Caco-2 (cell line): ENCODE measurements around the gene GCH1. TPM values are rescaled to one million over a fixed set of nuclear protein-coding genes. Genes with fewer than 3 reads are reported as not detected.

Experiments used
- BruUV-seq: library from RNA; stranded (reverse); fragments of 400-500 nt; replicated peaks from 2 replicates; lab custom pipeline; 2021; lab: Mats Ljungman, UMichigan
- CTCF ChIA-PET: fragments of 300-600 bp; sonication (Branson Sonifier 250); formaldehyde crosslinking; loops from one replicate; lab custom pipeline; 2022; ENCODE audit warnings: antibody characterized with exemption; lab: Charles Lee
- POLR2A ChIA-PET: fragments of 300-600 bp; sonication (Branson Sonifier 250); formaldehyde crosslinking; loops from one replicate; lab custom pipeline; 2022; ENCODE audit warnings: antibody characterized with exemption; lab: Charles Lee
- DNase-seq, 2 experiments: peaks; one replicate each; pipeline versions ENCODE4 v3.0.0 to v3.0.0-alpha.2; 2020 to 2022
- H3K27me3 ChIP-seq: replicated peaks from 2 replicates; pipeline ENCODE4 v1.6.0; 2011; ENCODE audit warnings: low read length; ENCODE audit not compliant: control insufficient read depth, insufficient read depth
- H3K36me3 ChIP-seq: 2 replicates; pipeline ENCODE4 v1.5.1; 2011; ENCODE audit warnings: low read length; ENCODE audit not compliant: control insufficient read depth, insufficient read depth
- H3K4me1 ChIP-seq: fragments of 250-450 bp; sonication (Bioruptor Pico); 2 replicates; pipeline ENCODE4 v1.5.1; 2020; ENCODE audit warnings: mild to moderate bottlenecking
- H3K4me3 ChIP-seq: 2 replicates; pipeline ENCODE4 v1.5.1; 2011; ENCODE audit warnings: low read depth, mild to moderate bottlenecking, control low read depth, low read length
- H3K9me3 ChIP-seq: fragments of 250-450 bp; sonication (Bioruptor Pico); 2 replicates; pipeline ENCODE4 v1.5.1; 2020; ENCODE audit warnings: mild to moderate bottlenecking, moderate library complexity
- H3K27ac Mint-ChIP-seq: one replicate; pipeline ENCODE4 v1.8.0; 2022; ENCODE audit warnings: mixed read lengths; ENCODE audit not compliant: unreplicated experiment
- H3K27me3 Mint-ChIP-seq: one replicate; pipeline ENCODE4 v1.8.0; 2022; ENCODE audit warnings: mixed read lengths; ENCODE audit not compliant: insufficient read depth, unreplicated experiment
- H3K36me3 Mint-ChIP-seq: one replicate; pipeline ENCODE4 v1.8.0; 2022; ENCODE audit warnings: mild to moderate bottlenecking, mixed read lengths; ENCODE audit not compliant: insufficient read depth, unreplicated experiment
- H3K4me1 Mint-ChIP-seq: one replicate; pipeline ENCODE4 v1.8.0; 2022; ENCODE audit warnings: low read depth, mixed read lengths; ENCODE audit not compliant: unreplicated experiment
- H3K4me3 Mint-ChIP-seq: one replicate; pipeline ENCODE4 v1.8.0; 2022; ENCODE audit warnings: mild to moderate bottlenecking, moderate library complexity, mixed read lengths; ENCODE audit not compliant: unreplicated experiment
- H3K9me3 Mint-ChIP-seq: one replicate; pipeline ENCODE4 v1.8.0; 2022; ENCODE audit warnings: mixed read lengths; ENCODE audit not compliant: unreplicated experiment
- CTCF ChIP-seq, 2 experiments: fragments of 200-600 bp in 1 of 2; IDR thresholded peaks; 1 replicate in 1 of 2; 2 replicates in 1 of 2; pipeline versions ENCODE4 v1.5.1 to v1.8.0; 2011 to 2022; ENCODE audit warnings: antibody characterized with exemption in 1 of 2, control low read depth in 1 of 2, inconsistent platforms in 1 of 2, low read depth in 1 of 2, low read length in 1 of 2, mild to moderate bottlenecking in 1 of 2, moderate library complexity in 1 of 2; ENCODE audit not compliant: insufficient read depth in 1 of 2, severe bottlenecking in 1 of 2, unreplicated experiment in 1 of 2
- intact Hi-C: fragments of 100-400 bp; cut with micrococcal nuclease; formaldehyde crosslinking; loops from one replicate; pipeline ENCODE4 v1.10.0; 2022; ENCODE audit not compliant: unreplicated experiment
- total RNA-seq: library from RNA; stranded (reverse); gene quantifications from 2 replicates; pipeline ENCODE4 v1.2.3, GENCODE V29; 2022

GCH1 gene
- total RNA-seq, 1 experiment from 2014 or later: 17.9 TPM

- intact Hi-C loops: loop anchor here (1.0 to 5.0 kb wide), 4 partner anchors 86 to 364 kb away; partner anchors contain the start of genes CGRRF1 and CNIH1
- Mint-ChIP-seq H3K4me1 (no peaks in the 10 kb centered on the region), H3K27ac (no peak overlapping the region), H3K36me3 (no peaks in the 10 kb centered on the region), H3K4me3 (no peak overlapping the region), H3K27me3 (peaks cover 3% of the 10 kb centered on the region), H3K9me3 (no peaks in the 10 kb centered on the region)
- no peaks in the 10 kb centered on the region for H3K36me3 ChIP-seq
- 0 out of 2 replicates have a peak, but pooled peaks cover 3% of the 10 kb centered on the region for H3K4me1 ChIP-seq
- no TSS peak for BruUV-seq
- ChIA-PET POLR2A (no interaction called here), CTCF (interaction anchor here (0.6 to 2.1 kb wide), 8 partner anchors 12 to 297 kb away, joined by 3 to 8 read pairs (median 4); partner anchors contain the start of gene CGRRF1)
- no peak overlapping the region for H3K4me3 ChIP-seq
- H3K27me3 ChIP-seq: peaks cover 1% of the 10 kb centered on the region; the same call in 1 of the 2 replicates
- no peak for DNase-seq
- TF ChIP-seq CTCF (IDR thresholded peaks at IDR 0.05; ENCODE audit: insufficient read depth in 1 of 2, low read depth in 1 of 2, low read length in 1 of 2, severe bottlenecking in 1 of 2, unreplicated experiment in 1 of 2): no peak
- no peaks in the 10 kb centered on the region for H3K9me3 ChIP-seq
Measured at GRCh38 chr14:54806616-54807015, 96.0 kb downstream of the GCH1 start.

GRCh38 chr14:54805445-54806322 lies 96.9 kb downstream of the GCH1 start:
- 0 out of 2 replicates have a peak, but pooled peaks cover 3% of the 10 kb centered on the region for H3K4me1 ChIP-seq
- H3K36me3 Mint-ChIP-seq: peaks cover 3% of the 10 kb centered on the region
- peak; percentile 87 to 96 for TF ChIP-seq CTCF (IDR thresholded peaks at IDR 0.05; ENCODE audit: insufficient read depth in 1 of 2, low read depth in 1 of 2, low read length in 1 of 2, severe bottlenecking in 1 of 2, unreplicated experiment in 1 of 2)
- H3K9me3 ChIP-seq: 0 out of 2 replicates have a peak, but pooled peaks cover 4% of the 10 kb centered on the region
- H3K4me1 Mint-ChIP-seq: no peaks in the 10 kb centered on the region
- no peaks in the 10 kb centered on the region for H3K27me3 Mint-ChIP-seq
- POLR2A ChIA-PET: no interaction called here
- BruUV-seq: no TSS peak
- no peak overlapping the region for H3K4me3 Mint-ChIP-seq
- peak; percentile 75 to 85 for DNase-seq
- H3K9me3 Mint-ChIP-seq: no peaks in the 10 kb centered on the region
- intact Hi-C loops: loop anchor here (1.0 to 5.0 kb wide), 4 partner anchors 87 to 363 kb away; partner anchors contain the start of genes CGRRF1 and CNIH1
- CTCF ChIA-PET: interaction anchor here (0.6 to 2.1 kb wide), 10 partner anchors 11 to 296 kb away, joined by 3 to 9 read pairs (median 5); partner anchors contain the start of gene CGRRF1
- H3K4me3 ChIP-seq: no peak overlapping the region
- no peak overlapping the region for H3K27ac Mint-ChIP-seq
- no peaks in the 10 kb centered on the region for H3K36me3 ChIP-seq
- H3K27me3 ChIP-seq: peaks cover 1% of the 10 kb centered on the region; the same call in 1 of the 2 replicates

GRCh38 chr14:54805070-54805444 lies 97.6 kb downstream of the GCH1 start:
- Mint-ChIP-seq H3K4me1 (no peaks in the 10 kb centered on the region), H3K4me3 (no peak overlapping the region), H3K9me3 (no peaks in the 10 kb centered on the region), H3K27me3 (no peaks in the 10 kb centered on the region), H3K36me3 (peaks cover 7% of the 10 kb centered on the region), H3K27ac (no peak overlapping the region)
- no TSS peak for BruUV-seq
- POLR2A ChIA-PET: no interaction called here
- Histone ChIP-seq H3K4me1 (0 out of 2 replicates have a peak, but pooled peaks cover 3% of the 10 kb centered on the region), H3K27me3 (peaks cover 1% of the 10 kb centered on the region; the same call in 1 of the 2 replicates), H3K36me3 (no peaks in the 10 kb centered on the region), H3K9me3 (0 out of 2 replicates have a peak, but pooled peaks cover 4% of the 10 kb centered on the region), H3K4me3 (no peak overlapping the region)
- intact Hi-C loops: loop anchor here (5.0 kb wide), 2 partner anchors 298 to 363 kb away; partner anchors contain the start of genes CGRRF1 and CNIH1
- CTCF ChIA-PET: interaction anchor here (1.2 to 2.1 kb wide), 5 partner anchors 11 to 240 kb away, joined by 3 to 8 read pairs (median 5); no protein-coding TSS in a partner anchor
- no peak for DNase-seq
- TF ChIP-seq CTCF (IDR thresholded peaks at IDR 0.05; ENCODE audit: insufficient read depth in 1 of 2, low read depth in 1 of 2, low read length in 1 of 2, severe bottlenecking in 1 of 2, unreplicated experiment in 1 of 2): no peak
